ENCODE results near the gene IGFBP5.
A peak's percentile ranks its signal among the peaks of the same experiment; 100 is the strongest.

IGFBP5 gene

DNA sequence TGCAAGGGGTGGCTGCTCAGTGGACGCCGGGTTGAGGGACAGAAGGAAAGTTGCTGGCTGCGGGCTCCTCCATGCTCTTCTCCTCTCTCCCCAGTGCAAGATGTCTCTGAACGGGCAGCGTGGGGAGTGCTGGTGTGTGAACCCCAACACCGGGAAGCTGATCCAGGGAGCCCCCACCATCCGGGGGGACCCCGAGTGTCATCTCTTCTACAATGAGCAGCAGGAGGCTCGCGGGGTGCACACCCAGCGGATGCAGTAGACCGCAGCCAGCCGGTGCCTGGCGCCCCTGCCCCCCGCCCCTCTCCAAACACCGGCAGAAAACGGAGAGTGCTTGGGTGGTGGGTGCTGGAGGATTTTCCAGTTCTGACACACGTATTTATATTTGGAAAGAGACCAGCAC is 31.5 kb downstream of the IGFBP5 start:
- DNase-seq (ENCODE audit: low read depth), result no peak

DNA sequence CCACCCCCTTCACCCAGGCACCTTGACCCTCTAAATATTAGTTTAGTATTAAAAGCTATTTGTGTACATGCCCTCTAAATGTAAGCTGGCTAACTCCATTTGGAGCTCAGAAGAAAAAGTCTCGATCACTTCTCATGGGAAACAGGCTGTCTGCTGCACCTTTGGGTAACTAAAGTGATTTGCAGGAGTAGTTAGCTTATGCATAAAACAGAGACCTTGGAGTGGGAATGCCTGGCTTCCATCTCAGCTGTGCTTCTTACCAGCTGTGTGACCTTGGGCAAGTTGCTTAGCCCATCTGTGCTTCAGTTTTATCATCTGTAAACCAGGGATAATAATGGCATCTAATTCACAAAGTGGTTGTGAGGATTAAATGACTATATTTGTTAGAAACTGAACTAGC is 32.2 kb downstream of the IGFBP5 start:
- no peak for DNase-seq (ENCODE audit: low read depth)

GRCh38 chr2:216661639-216662375 is 33.5 kb downstream of the IGFBP5 start:
- DNase-seq (ENCODE audit: low read depth), result no peak

GRCh38 chr2:216661051-216661450 is 34.3 kb downstream of the IGFBP5 start:
- DNase-seq (ENCODE audit: low read depth), result no peak

GRCh38 chr2:216660496-216660895 is 34.9 kb downstream of the IGFBP5 start:
- no peak for DNase-seq (ENCODE audit: low read depth)

- no peak for DNase-seq (ENCODE audit: low read depth)
Observed at GRCh38 chr2:216659276-216659675, 36.1 kb downstream of the IGFBP5 start.

- DNase-seq (ENCODE audit: low read depth), result no peak
Observed at GRCh38 chr2:216658757-216659156, 36.6 kb downstream of the IGFBP5 start.

DNA sequence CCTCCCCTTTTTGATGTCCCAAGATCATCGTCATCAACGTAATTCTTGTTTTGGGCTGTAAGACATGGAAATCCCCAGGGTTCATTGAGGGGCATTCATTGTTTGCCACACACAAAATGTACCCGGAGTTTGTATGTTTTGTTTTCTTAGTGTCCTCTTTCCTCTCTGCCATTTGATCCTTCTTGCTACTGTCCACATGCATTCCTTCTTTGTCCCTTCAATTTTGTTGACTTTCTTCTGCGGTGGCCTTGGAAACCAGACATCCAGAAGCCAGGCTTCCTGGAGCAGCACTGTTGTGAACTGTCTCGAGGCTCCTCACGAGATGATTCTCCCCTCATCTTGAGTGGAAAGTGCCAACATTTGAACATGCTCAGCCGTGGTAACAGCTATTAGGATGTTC is 37.4 kb downstream of the IGFBP5 start:
- DNase-seq (ENCODE audit: low read depth), result no peak

GRCh38 chr2:216657086-216657855 is 38.1 kb downstream of the IGFBP5 start:
- DNase-seq (ENCODE audit: low read depth), result no peak

DNA sequence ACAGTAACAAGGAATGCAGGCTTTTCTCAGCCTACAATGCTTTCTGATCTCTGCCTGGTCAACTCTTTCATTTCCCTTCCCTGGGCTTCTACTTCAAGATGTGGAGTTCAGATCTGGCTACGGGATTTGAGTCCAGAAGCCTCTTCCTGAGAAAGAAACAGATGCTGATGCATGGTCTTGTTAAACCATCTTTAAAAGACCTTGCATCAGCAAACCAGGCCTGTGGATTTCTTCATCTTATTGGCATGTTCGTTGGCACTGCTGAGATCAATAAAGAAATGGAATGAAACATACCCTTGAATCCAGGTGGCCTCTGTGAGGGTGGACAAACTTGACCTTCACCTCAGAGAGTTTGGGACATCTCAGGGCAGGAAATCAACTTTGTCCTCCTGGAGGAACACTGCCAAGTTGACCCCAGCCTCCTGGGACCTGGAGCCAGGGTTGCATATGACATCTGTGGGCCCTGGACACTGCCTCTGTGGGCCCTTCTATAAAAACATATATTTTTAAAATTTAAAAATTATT is 40.8 kb downstream of the IGFBP5 start:
- no peak for DNase-seq (ENCODE audit: low read depth)

GRCh38 chr2:216653931-216654365 is 41.4 kb downstream of the IGFBP5 start:
- DNase-seq (ENCODE audit: low read depth), result peak; percentile 63

- DNase-seq (ENCODE audit: low read depth), result no peak
Observed at GRCh38 chr2:216653093-216653799, 42.1 kb downstream of the IGFBP5 start.

DNA sequence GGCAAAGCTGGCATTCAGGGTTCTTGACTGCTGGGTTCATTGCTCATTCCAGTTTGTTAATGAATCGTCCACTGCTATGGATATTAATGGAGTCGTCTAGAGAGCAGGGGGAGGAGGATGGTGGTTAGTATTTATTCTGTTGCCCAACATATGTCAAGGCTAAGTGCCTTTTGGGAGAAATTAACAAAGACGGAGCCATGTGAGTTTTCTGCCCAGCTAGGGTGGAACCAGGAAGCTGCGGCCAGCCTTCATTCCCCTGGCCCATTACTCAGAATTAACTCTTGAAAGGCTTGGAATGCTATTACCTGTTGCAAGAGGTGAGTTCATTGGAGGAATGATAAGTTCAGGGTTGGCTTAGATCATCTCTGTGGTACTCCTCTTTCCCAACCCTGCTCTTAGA is 42.8 kb downstream of the IGFBP5 start:
- DNase-seq (ENCODE audit: low read depth), result no peak

GRCh38 chr2:216651351-216651881 is 43.9 kb downstream of the IGFBP5 start:
- DNase-seq (ENCODE audit: low read depth), result peak; percentile 92

GRCh38 chr2:216650626-216651257 is 44.6 kb downstream of the IGFBP5 start:
- DNase-seq (ENCODE audit: low read depth), result no peak

DNA sequence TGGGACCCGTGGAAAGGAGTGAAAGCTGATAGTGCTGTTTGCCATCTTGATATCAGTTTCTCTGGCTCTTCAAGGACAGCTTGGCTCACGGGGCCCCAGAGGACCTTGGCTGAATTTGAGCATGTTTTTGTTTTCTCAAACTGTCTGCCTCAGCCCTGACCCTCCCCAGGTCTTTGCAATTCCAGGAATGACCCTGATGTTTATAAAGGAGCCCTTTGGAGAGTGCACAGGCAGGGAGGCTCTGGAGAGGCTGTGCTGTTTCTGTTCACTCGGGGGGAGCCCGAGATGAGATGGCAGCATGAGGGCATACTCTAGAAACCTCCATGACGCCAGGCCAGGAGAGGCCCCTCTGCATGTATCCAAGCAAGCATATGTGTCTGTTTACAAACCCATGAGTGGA is 45.8 kb downstream of the IGFBP5 start:
- no peak for DNase-seq (ENCODE audit: low read depth)

GRCh38 chr2:216648105-216648504 is 47.2 kb downstream of the IGFBP5 start:
- DNase-seq (ENCODE audit: low read depth), result no peak

DNA sequence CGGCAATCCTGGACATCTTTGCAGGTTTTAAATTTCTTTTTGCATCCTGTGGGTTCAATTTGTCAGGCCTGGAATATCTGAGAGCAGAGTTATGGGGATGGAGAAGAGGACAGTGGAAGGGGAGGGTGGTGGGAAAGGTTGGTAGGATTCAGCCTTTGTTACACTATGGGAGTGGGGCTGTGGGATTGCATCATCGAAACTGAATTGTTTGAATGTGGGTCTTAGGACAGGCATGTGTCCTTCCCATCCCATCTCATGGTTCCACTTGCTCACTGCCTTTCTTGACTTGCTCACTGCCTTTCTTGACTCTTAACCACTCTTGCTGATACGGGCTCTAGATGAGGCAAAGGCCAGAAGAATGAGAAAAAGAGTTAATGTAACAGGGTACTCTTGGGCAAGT is 49.2 kb downstream of the IGFBP5 start:
- no peak for DNase-seq (ENCODE audit: low read depth)

- no peak for DNase-seq (ENCODE audit: low read depth)
Observed at GRCh38 chr2:216645636-216645950, 49.8 kb downstream of the IGFBP5 start.

DNA sequence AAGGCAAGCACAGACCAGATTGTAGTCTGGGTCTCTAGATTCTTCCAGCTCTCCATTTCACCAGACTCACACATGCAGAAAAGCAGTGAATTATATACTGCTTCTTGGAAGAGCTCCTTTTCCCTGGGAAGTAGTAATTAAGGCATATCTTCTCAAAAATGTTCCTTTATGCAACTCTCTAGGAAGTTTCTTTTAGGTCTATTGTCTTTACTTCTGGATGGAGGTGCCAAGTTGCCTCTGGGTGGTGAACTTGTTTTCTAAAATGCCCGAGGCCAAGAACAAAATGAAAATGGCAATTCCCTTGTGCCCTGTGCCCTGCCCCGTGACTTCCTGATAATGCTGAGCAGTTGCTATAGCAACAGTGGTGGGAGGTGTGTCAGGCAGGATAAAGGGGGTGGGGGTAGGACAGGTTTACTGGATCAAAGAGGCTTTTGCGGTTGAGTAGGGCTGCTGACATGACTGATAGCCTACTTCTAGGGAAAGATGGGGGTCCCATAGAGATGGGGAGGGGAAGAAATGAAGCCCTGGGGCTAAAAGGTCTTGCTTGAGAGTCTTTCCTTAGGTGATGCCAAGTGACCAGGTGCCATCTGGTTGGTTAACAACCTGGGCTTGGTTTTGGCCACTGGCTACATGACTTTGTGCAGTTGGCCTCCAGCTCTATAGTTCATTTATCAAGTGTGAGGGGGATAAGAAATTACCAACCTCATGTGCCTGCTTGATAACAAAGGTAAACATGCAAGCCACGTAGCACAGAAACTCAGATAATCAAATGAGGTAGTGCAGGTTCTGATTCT is 50.3 kb downstream of the IGFBP5 start:
- no peak for DNase-seq (ENCODE audit: low read depth)

DNA sequence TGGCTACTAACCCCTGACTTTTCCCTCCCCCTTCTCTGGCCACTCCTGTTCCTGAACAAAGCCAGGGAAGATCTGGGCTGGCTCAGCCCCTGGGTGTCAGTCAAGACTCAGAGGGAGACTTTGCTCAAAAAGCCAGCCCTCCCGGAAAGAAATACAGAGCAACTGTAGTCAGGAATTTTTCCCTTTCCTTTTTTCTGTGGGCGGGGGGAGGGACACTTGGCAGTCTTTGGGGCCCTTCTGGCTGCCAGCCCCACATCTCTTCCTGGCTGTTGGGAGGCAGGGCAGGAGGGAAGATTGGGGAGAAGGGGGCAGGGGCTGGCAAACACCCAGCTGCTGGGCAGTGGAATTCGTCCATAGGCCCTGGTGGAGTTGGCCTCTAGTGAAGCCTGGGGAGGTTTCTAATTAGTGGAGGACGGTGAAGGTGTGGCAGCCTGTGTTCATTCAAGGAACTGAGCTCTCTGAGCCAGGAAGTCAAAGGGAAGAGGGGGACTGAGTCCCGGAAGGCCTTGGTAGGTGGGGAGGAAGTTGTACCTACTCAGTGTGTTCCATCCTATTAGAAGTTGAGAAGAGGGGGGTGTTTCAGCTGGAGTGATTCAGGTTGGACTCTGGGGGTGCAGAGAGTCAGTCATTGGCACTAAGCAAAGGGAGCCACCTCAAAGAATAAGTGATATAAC is 51.2 kb downstream of the IGFBP5 start:
- peak; percentile 44 for DNase-seq (ENCODE audit: low read depth)
